ENCODE data around the gene FXYD4. TPM values are rescaled to one million over a fixed set of nuclear protein-coding genes. Genes with fewer than 3 reads are reported as not detected.
"Not testable (repeated sequence)": the region's sequence is repeated elsewhere in the genome, so short reads cannot be mapped to it uniquely, and the experiment has no call there.

The FXYD4 gene, protein sequence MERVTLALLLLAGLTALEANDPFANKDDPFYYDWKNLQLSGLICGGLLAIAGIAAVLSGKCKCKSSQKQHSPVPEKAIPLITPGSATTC
- total RNA-seq = not detected
- long read RNA-seq = 0 reads

DNA sequence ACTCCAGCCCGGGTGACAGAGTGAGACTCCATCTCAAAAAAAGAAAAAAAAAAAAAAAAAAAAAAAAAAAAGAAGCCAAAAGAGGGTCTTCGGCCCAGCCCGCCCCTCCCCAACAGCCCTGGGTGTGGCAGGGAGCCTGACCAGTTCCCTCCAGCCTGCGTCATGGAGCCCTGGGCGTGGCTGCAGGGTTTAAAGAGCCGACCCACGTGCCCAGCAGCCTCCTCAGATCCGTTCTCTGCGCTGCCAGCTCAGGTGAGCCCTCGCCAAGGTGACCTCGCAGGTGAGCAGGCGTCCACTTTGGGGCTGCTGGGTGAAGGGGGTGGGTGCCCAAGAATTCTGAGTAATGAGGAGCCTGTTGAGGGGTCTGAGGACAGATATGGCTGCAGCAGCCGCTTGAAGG lies at the start of gene FXYD4:
Gene FXYD4 (plus strand): TSS at position 219 of the 400 bp plus-strand sequence. CDS start 2,111 bp downstream, outside the sequence.
- DNase-seq (ENCODE audit: low spot score) = no peak

DNA sequence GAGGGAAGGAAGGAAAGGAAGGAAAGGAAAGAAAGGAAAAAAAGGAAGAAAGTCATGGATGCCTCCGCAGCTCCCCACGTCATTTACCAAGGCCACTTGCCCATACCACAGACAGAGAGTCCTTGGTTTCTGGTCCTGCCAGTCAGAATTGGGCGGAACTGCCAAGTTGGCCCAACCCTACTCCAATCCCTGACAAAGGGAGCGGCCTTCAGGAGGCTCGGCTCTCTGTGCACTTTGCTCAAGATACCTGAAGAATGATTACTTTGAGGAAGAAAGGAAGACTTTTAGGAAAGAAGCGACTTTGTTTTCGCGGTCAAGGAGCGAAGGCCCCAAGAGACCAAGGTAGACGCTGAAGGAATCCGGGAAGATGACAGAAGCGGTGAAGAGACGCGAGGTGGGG lies 49.1 kb upstream of the FXYD4 start:
- DNase-seq (ENCODE audit: low spot score) = no peak

DNA sequence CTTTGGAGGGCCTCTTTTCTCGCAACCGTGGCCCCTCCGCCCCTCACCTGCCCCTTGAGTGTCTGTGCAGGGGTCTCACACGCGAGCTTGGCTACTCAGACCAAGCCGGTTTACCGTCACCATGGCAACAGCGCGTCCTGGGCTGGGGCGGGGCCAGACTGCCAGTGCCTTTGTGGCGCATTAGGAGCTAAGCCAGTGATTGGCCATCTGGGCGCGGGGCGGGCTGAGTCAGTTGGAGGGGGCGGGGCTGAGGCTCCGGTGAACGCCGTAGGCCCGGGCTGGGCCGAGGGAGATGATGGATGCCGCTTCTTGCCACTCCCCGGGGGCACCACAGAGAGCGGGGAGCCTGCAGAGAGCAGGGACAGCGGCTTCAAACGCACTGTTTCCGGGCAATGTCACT lies 48.7 kb upstream of the FXYD4 start:
- peak; percentile 95 for DNase-seq (ENCODE audit: low spot score)

DNA sequence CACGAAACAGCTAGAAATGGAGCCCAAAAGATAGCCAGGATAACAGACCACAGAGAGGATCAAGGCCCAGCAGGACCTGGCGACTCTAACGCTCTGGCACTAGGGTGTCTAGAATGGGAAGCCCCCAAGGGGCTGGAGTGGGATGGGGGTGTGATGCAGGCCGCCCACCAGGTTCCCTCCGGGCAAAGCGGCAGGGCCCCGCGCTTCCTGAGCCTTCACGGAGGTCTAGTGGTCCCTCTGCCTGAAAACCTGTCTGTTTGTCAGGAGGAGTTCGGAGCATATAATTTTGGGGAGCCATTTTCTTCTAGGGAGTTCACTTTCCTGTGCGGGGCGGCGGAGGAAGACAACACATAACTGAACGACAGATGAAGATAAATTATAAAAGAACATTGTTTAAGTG lies 48.2 kb upstream of the FXYD4 start:
- no peak for DNase-seq (ENCODE audit: low spot score)

DNA sequence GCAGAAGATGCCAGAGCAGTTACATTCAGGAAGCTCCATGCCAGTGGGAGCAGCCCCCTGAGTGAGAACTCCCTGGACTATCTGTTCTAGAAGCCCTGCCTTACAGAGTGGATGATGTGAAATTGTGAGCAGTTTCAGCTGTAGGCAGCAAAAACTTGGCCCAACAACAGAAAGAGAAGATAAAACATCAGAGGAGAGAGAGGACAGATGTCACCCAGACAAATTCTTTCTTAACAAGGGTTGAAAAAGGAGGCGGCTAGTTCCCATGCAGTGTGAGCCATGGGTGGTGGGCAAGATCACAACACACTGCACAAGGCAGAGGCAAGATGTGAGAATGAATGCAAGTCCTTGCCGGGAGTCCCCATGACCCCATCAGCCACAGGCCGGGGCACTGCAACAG lies 46.6 kb upstream of the FXYD4 start:
- DNase-seq (ENCODE audit: low spot score) = no peak

DNA sequence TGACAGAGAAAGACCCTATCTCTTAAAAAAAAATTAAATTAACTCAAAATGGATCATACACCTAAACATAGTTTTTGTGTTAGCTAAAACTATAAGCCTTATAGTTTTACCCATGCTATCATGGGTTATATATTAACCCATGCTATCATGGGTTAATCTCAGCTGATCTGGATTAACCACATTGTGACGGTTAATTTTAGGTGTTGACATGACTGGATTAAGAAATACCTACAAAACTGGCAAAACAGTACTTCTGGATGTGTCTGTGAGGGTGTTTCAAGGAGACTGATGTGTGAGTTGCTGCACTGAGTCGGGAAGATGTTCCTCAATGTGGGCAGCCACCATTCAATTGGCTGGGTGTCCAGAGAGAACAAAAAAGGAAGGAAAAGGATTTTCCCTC lies 44.3 kb upstream of the FXYD4 start:
- no peak for DNase-seq (ENCODE audit: low spot score)

DNA sequence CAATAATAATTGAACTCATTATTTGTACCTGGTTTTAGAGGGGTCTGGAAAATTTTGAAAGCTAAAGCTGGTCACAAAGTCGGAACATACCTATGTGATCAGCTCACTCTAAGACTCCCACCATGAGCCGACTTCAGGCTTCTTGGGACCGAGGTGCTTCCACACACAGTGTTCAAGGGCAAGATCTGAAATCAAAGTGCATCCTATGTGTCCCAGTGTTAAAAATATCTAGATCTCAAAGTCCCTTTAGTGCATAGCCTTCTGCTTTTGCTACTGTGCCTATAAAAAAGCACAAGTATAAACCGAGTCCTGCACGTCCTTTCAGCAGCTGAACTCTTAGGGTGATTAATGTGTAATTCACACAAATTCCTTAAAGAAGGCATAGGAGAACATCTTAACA lies 43.5 kb upstream of the FXYD4 start:
- no peak for DNase-seq (ENCODE audit: low spot score)

DNA sequence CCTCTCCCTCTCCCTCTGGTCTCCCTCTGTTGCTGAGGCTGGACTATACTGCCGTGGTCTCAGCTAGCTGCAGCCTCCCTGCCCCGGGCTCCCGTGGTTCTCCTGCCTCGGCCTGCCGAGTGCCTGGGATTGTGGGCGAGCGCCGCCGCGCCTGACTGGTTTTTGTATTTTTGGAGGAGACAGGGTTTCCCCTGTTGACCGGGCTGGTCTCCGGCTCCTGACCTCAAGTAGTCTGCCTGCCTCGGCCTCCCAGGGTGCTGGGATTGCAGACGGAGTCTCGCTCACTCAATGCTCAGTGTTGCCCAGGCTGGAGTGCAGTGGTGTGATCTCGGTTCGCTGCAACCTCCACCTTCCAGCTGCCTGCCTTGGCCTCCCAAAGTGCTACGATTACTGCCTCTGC lies 42.6 kb upstream of the FXYD4 start:
- DNase-seq (ENCODE audit: low spot score) = not testable (repeated sequence)

DNA sequence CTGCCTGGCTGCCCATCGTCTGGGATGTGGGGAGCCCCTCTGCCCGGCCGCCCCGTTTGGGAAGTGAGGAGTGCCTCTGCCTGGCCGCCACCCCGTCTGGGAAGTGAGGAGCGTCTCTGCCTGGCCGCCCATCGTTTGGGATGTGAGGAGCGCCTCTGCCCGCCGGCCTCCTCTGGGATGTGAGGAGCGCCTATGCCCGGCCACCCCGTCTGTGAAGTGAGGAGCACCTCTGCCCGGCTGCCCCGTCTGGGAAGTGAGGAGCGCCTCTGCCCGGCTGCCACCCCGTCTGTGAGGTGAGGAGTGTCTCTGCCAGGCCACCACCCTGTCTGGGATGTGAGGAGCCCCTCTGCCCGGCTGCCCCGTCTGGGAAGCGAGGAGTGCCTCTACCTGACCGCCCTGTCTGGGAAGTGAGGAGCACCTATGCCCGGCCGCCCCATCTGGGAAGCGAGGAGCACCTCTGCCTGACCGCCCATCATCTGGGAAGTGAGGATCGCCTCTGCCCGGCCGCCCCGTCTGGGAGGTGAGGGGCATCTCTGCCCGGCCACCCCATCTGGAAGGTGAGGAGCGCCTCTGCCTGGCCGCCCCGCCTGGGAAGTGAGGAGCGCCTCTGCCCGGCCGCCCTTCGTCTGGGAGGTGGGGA lies 42.1 kb upstream of the FXYD4 start:
- not testable (repeated sequence) for DNase-seq (ENCODE audit: low spot score)

DNA sequence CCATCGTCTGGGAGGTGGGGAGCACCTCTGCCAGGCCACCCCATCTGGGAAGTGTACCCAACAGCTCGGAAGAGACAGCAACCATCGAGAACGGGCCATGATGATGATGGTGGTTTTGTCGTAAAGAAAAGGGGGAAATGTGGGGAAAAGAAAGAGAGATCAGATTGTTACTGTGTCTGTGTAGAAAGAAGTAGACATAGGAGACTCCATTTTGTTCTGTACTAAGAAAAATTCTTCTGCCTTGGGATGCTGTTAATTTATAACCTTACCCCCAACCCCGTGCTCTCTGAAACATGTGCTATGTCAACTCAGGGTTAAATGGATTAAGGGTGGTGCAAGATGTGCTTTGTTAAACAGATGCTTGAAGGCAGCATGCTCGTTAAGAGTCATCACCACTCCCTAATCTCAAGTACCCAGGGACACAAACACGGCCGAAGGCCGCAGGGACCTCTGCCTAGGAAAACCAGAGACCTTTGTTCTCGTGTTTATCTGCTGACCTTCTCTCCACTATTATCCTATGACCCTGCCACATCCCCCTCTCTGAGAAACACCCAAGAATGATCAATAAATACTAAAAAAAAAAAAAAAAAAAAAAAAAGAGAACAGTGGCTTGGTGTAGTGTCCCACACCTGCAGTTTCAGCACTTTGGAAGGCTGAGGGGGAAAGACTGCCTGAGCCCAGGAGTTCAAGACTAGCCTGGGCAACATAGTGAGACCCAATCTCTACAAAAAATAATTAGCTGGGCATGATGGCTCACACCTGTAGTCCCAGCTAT lies 41.2 kb upstream of the FXYD4 start:
- not testable (repeated sequence) for DNase-seq (ENCODE audit: low spot score)

DNA sequence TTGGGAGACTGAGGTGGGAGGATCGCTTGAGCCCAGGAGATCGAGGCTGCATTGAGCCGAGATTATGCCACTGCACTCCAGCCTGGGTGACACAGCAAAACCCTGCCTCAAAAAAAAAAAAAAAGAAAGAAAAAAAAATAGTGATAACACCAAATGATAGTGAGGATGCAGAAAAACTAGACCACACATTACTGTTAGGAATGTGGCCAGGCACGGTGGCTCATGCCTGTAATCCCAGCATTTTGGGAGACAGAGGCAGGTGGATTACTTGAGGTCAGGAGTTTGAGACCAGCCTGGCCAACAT lies 40.7 kb upstream of the FXYD4 start:
- not testable (repeated sequence) for DNase-seq (ENCODE audit: low spot score)

DNA sequence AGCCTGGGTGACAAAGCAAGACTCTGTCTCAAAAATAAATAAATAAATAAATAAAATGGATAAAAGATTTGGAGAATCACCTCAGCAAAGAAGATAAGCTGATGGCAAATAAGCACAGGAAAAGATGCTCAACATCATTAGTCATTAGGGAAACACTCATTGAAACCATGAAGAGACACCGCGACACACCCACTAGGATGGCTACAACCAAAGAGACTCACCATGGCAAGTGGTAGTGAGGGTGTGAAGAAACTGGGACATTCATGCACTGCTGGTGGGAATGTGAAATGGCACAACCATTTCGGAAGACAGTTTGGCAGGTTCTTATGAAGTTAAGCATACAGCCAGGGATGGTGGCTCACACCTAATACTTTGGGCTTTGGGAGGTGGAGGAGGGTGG lies 37.8 kb upstream of the FXYD4 start:
- no peak for DNase-seq (ENCODE audit: low spot score)

DNA sequence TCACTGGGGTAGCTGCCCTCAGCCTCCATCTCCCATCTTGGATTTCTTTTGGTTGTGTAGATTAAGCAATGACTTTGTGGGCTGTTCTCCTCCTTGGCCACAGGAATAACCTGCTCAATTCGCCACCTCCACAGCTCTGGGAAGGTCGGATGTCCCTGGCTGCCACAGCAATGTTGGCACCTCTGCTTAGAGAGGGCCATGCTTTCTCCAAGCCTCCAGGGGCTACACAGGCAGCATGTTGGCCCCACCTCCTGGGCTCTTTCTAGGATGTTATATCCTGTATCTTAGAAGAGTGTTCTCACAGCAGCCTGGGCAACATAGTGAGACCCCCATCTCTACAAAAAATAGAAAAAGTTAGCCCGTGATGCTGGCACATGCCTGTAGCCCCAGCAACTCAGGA lies 35.4 kb upstream of the FXYD4 start:
- no peak for DNase-seq (ENCODE audit: low spot score)

DNA sequence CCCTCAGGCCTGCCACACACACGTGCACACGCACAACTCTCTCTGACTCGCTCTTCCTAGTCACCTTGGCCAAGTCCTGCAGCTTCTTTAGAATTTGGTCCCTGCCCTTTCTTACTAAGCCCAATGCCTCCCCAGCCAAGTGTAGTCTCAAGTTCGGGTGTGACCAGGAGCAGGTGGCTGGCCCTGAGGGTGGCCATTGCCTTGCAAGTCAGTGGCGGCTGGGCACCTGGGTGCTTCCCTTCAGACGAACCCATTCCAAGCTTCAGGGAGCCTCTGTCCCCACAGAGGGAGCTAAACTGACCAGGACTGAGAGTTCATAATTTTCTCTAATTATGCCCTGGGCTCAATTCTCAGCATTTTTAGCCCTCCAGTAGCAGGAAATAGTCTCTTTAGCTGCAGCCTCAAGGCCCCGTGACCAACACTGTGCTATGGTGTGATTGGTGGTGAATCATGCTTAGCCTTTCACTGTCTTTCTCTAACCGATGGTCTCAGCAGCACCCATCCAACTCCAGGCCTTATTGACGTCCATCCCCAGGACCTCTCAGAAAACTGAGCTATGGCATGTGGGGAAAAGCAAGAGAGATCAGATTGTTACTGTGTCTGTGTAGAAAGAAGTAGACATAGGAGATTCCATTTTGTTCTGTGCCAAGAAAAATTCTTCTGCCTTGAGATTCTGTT lies 34.7 kb upstream of the FXYD4 start:
- no peak for DNase-seq (ENCODE audit: low spot score)

DNA sequence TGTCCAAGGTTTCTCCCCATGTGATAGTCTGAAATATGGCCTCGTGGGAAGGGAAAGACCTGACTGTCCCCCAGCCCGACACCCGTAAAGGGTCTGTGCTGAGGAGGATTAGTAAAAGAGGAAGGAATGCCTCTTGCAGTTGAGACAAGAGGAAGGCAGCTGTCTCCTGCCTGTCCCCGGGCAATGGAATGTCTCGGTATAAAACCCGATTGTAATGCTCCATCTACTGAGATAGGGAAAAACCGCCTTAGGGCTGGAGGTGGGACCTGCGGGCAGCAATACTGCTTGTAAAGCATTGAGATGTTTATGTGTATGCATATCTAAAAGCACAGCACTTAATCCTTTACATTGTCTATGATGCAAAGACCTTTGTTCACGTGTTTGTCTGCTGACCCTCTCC lies 33.9 kb upstream of the FXYD4 start:
- not testable (repeated sequence) for DNase-seq (ENCODE audit: low spot score)

DNA sequence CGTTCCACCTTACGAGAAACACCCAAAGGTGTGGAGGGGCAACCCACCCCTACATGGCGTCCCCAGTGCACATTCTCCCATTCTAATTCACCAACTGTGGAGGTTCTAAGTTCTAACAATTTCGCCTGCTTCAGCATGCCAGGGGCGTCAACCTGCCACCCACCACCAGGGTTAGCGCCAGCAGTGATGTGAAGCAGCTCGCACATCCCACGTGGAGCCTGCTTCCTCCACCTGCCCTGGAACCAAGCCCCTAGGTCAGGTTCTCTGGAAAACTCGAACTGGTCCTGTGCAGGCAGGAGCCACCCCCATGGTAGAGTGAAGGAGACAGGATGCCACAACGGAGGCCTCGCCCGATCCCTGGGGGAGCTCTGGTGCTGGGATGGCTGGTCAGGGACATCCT lies 33.3 kb upstream of the FXYD4 start:
- no peak for DNase-seq (ENCODE audit: low spot score)

DNA sequence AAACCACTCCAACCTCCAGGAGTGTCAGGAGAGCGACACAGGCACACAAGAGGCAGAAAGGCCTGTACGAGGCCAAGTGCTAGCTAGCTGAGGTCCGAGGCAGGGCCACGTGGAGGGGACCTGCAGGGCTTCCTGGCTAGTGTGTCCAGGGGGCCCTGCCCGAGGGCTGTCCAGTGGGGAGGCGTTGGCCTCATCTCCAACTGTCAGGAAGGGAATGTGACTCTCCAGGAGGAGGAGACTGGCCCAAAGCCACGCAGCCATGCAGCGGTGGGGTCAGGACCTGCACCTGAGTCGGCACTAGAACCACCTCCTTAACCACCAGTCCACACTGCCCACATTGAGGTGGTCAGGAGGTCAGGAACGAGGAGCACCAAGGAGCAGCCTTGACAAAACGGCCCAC lies 32.3 kb upstream of the FXYD4 start:
- DNase-seq (ENCODE audit: low spot score) = no peak

DNA sequence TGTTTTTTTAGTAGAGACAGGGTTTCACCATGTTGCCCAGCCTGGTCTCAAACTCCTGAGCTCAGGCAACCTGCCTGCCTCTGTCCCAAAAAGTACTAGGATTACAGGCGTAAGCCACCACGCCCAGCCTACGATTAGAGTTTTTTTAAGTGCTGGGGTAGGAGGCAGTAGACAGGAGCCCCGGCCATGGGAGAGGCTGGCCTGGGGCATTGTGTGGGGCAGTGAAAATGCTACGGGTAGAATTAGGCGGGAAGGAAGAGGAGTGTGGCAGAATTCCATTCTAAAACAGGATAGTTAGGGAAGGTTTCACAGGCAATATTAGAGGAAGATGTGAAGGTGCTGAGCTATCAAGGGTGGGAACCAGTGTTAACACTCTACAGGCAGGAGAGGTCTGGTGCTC lies 31.3 kb upstream of the FXYD4 start:
- no peak for DNase-seq (ENCODE audit: low spot score)

DNA sequence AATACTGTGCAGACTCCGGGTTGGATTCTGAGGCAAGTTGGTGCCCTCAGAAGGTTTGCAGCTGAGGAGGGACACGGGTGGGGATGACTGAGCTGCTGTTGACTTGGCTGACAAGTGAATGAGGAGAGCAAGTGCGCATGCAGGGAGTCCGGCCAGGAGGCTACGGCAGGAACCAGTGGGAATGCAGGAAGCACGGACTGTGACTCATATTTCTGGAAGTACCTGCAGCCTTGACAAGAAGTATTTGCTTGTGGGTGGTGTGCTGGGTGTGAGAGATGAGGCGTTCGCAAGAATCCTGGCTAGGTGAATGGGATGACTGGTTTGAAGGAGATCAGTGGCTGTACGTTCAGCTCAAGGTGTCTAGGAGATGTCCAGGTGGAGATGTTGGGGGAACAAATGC lies 30.8 kb upstream of the FXYD4 start:
- no peak for DNase-seq (ENCODE audit: low spot score)

DNA sequence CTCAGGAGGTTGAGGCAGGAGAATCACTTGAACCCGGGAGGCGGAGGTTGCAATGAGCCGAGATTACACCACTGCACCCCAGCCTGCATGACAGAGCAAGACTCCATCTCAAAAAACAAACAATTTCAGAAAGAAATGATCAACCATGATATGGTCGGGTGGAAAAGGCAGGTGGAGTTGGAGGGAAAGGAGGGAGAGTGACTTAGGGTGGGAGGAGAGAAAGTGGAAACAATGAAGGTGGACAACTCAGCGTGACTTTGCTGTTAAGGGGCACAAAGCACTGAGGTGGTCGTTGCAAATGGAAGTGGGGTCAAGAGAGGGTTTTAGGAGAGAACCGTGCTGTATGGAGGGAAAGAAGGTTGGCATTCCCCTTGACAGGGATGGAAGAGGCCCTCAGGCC lies 30.0 kb upstream of the FXYD4 start:
- DNase-seq (ENCODE audit: low spot score) = no peak

DNA sequence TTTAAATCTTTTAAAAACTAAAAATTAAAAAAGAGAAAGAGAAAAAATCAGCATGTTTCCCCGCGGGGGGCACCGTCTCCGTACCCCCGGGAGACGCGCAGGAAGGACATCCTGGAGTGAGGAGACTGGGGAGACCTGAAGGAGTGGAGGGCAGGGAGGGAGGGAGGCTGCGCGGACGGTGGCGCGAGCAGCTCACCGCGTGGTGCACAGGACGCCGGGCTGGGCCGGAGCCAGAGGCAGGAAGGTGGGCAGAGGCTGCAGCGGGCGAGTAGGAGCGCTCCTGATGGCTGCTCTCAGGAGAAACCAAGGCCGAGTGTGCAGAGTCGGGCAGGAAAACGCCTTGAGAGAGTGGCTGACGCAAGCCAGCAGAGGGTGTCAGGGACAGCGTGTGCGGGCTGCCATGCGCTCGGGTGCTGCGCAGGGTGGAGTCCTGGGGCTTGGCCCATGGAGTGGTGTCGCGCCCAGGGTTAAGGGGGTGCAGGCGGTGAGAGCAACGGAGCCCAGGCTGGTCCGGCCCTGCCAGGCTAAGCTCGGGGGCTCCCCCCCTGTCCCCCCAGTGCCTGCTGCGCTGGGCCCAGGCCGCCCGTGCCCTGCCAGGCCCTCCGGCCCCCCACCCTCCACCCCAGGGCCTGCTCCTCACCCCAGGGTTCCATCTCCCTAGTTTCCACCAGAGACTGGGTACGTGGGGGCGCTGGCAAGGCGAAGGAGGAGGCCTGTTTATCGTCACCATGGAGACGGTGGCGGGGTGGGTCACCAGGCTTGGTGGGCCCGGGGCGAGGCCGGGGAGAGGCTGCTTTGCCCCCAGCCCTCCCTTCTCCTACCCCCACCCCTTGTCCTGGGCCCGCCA lies 28.9 kb upstream of the FXYD4 start:
- DNase-seq (ENCODE audit: low spot score) = no peak

DNA sequence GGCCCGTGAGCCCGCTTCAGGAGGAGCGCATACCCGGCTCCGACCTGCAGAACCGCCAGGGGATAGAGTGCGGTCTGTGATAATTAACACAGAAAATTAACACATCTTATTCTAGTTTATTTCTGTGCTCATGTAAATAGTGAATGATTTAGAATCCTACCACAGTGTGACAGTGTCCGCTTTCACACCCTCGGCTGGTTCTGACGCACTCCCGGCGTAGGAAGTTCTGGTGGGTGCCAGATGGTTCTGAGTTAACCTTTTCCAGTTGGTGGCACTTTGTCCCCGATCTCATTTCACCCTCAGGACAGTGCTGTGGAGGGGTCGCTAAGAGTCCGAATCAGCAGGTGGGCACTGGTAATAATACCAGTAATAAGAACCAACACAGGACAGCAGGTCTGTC lies 28.3 kb upstream of the FXYD4 start:
- no peak for DNase-seq (ENCODE audit: low spot score)
